ENCODE results near the gene FADS2. TPM values are rescaled to one million over a fixed set of nuclear protein-coding genes. Genes with fewer than 3 reads are reported as not detected.

Gene FADS2
- polyA plus RNA-seq, 1 donor from 2014 or later = 145 TPM

- H3K36me3 ChIP-seq (ENCODE audit: insufficient read depth, low read length) = peaks cover 20% of the 10 kb centered on the region
- no peak for TF ChIP-seq EZH2 (IDR thresholded peaks at IDR 0.05; ENCODE audit: borderline replicate concordance, insufficient read depth, low read length, poor library complexity, severe bottlenecking)
- TF ChIP-seq POLR2AphosphoS5 (IDR thresholded peaks at IDR 0.05) = no peak
- no peak for TF ChIP-seq TAF1 (IDR thresholded peaks at IDR 0.05; ENCODE audit: low read depth)
- no peak for TF ChIP-seq RAD21 (conservative IDR thresholded peaks at IDR 0.05)
- no peak overlapping the region for H3K4me2 ChIP-seq (ENCODE audit: low read length)
- H3K27ac ChIP-seq (ENCODE audit: low read length) = no peak overlapping the region
- H3K9me3 ChIP-seq (ENCODE audit: low read length) = no peaks in the 10 kb centered on the region
- no peak overlapping the region for H3K9ac ChIP-seq (ENCODE audit: low read length)
- no peaks in the 10 kb centered on the region for H3K27me3 ChIP-seq (ENCODE audit: insufficient read depth, low read depth, low read length)
- H2AFZ ChIP-seq (ENCODE audit: low read depth, low read length) = no peak overlapping the region
- H3K79me2 ChIP-seq (replicated peaks; ENCODE audit: insufficient read depth, low read length) = peaks cover 18% of the 10 kb centered on the region
- H3K9me2 ChIP-seq (ENCODE audit: insufficient read depth, low read length) = no peaks in the 10 kb centered on the region
- no peak overlapping the region for H3K4me3 ChIP-seq (ENCODE audit: low read length)
- H4K20me1 ChIP-seq (ENCODE audit: insufficient read depth) = peaks cover 4% of the 10 kb centered on the region
- H3F3A ChIP-seq (ENCODE audit: insufficient read depth, low read length, poor library complexity, severe bottlenecking) = no peaks in the 10 kb centered on the region
Measured at GRCh38 chr11:61841636-61842527, 13.8 kb downstream of the FADS2 start.

- Histone ChIP-seq H3K27ac (ENCODE audit: low read length) (no peak overlapping the region), H3K9ac (ENCODE audit: low read length) (no peak overlapping the region), H3K79me2 (replicated peaks; ENCODE audit: insufficient read depth, low read length) (peaks cover 13% of the 10 kb centered on the region), H2AFZ (ENCODE audit: low read depth, low read length) (no peak overlapping the region), H3K27me3 (ENCODE audit: insufficient read depth, low read depth, low read length) (no peaks in the 10 kb centered on the region), H3F3A (ENCODE audit: insufficient read depth, low read length, poor library complexity, severe bottlenecking) (no peaks in the 10 kb centered on the region), H3K36me3 (ENCODE audit: insufficient read depth, low read length) (peaks cover 20% of the 10 kb centered on the region), H3K4me3 (ENCODE audit: low read length) (no peak overlapping the region), H3K9me2 (ENCODE audit: insufficient read depth, low read length) (no peaks in the 10 kb centered on the region), H3K4me2 (ENCODE audit: low read length) (no peak overlapping the region), H4K20me1 (ENCODE audit: insufficient read depth) (peaks cover 4% of the 10 kb centered on the region), H3K9me3 (ENCODE audit: low read length) (no peaks in the 10 kb centered on the region)
- TF ChIP-seq CTCF (IDR thresholded peaks at IDR 0.05; ENCODE audit: poor library complexity, severe bottlenecking) = no peak
- TF ChIP-seq EP300 (conservative IDR thresholded peaks at IDR 0.05; ENCODE audit: poor library complexity, severe bottlenecking) = no peak
- TF ChIP-seq SMC3 (conservative IDR thresholded peaks at IDR 0.05; ENCODE audit: poor library complexity) = no peak
- TF ChIP-seq EZH2 (IDR thresholded peaks at IDR 0.05; ENCODE audit: borderline replicate concordance, insufficient read depth, low read length, poor library complexity, severe bottlenecking) = no peak
- TF ChIP-seq REST (IDR thresholded peaks at IDR 0.05; ENCODE audit: borderline replicate concordance) = no peak
- TF ChIP-seq POLR2AphosphoS5 (IDR thresholded peaks at IDR 0.05) = no peak
- TF ChIP-seq RAD21 (conservative IDR thresholded peaks at IDR 0.05) = no peak
- TF ChIP-seq MXI1 (conservative IDR thresholded peaks at IDR 0.05; ENCODE audit: poor library complexity, severe bottlenecking) = no peak
- TF ChIP-seq TAF1 (IDR thresholded peaks at IDR 0.05; ENCODE audit: low read depth) = no peak
Measured at GRCh38 chr11:61842528-61842820, 14.4 kb downstream of the FADS2 start.
